Measurements from ENCODE around the gene NGRN. TPM values are rescaled to one million over a fixed set of nuclear protein-coding genes. Genes with fewer than 3 reads are reported as not detected.

The NGRN gene
- total RNA-seq, 3 donors from 2014 or later (not counting 1 experiment from before 2014, with no cell fraction given), result 33.4 to 43.5 (median 33.5) TPM

GRCh38 chr15:90230610-90231009 lies 34.9 kb upstream of the NGRN start:
- peak overlapping the region; percentile 94 for H3K27ac ChIP-seq (ENCODE audit: low read length)
- Mint-ChIP-seq H3K36me3 (no peaks in the 10 kb centered on the region), H3K9me3 (no peaks in the 10 kb centered on the region), H3K4me1 (peaks cover 44 to 53% of the 10 kb centered on the region in 2 donors), H3K27ac (peak overlapping the region; percentile 99), H3K4me3 (peak overlapping the region; percentile 86), H3K27me3 (ENCODE audit: low read depth in 2 of 2) (no peaks in the 10 kb centered on the region)
- no peaks in the 10 kb centered on the region for H3K9me3 ChIP-seq (ENCODE audit: control insufficient read depth, insufficient read depth, low read length)
- no peak for TF ChIP-seq CTCF (IDR thresholded peaks at IDR 0.05)
- H3K27me3 ChIP-seq (ENCODE audit: control insufficient read depth, insufficient read depth, low read length), result no peaks in the 10 kb centered on the region
- DNase-seq (no peak), ATAC-seq (no peak)
- peak overlapping the region; percentile 5 for H3K4me3 ChIP-seq (ENCODE audit: low read length)
- peaks cover 33% of the 10 kb centered on the region for H3K36me3 ChIP-seq (ENCODE audit: control insufficient read depth, insufficient read depth, low read length)
- peaks cover 47% of the 10 kb centered on the region for H3K4me1 ChIP-seq (ENCODE audit: control insufficient read depth, insufficient read depth, low read length)
- 86% methylated on average over 8 of the region's 8 CpGs for WGBS (ENCODE audit: insufficient coverage)
- intact Hi-C loops (cut with micrococcal nuclease), result loop anchor here (2.0 to 10.0 kb wide), 4 partner anchors 34 to 1624 kb away; partner anchors contain the start of genes NGRN and SLCO3A1

DNA sequence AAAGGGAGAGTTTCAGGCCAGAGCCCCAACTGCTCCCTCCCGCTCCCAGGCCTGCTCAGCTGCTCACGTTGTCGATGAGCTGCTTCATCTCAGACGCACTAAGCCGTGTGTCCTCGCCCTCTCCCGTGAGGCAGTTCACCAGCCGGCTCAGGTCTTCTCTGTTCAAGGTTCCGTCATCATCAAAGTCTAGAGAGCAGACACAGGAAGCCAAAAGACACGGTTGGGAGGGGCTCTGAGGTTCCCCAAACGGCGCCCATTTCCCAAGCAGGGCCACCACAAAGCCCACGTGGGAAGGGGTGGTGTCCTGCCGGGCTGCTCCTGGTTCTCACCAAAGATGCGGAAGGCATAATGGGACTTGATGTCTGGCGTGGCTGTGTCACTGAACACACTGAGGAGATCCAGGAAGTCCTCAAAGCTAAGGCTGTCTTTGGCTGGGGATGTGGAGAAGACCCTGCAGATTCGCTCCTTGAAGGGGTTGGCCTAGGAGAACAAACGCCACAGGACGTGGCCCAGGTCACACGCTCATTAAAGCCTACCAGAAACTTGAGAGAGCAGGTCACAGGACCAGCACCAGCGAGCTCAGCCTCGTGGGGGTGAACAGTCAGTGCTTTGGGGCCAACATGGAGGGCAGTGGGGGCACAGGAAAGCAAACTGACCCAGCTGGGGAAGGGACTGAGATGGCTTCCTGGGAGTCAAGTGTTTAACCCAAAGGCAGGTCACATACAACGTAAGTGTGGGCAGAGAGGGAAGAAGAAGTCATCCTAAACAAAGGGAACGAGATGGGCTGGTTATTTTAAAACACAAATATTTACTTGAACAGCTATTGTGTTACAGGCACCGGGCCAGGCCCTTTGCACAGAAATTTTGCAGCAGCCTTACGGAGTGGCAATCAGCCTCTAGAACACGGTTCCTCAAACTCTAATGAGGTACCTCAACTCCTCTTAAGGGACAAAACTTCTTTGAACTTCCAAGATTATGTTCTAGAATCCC lies 34.1 kb upstream of the NGRN start:
- no peaks in the 10 kb centered on the region for H3K9me3 Mint-ChIP-seq
- no peak for TF ChIP-seq CTCF (IDR thresholded peaks at IDR 0.05)
- H3K27me3 Mint-ChIP-seq (ENCODE audit: low read depth in 2 of 2), result no peaks in the 10 kb centered on the region
- H3K27ac Mint-ChIP-seq, result peak overlapping the region; percentile 99
- WGBS (ENCODE audit: insufficient coverage), result 22% methylated on average over 27 of the region's 27 CpGs
- peaks cover 44 to 53% of the 10 kb centered on the region in 2 donors for H3K4me1 Mint-ChIP-seq
- H3K36me3 ChIP-seq (ENCODE audit: control insufficient read depth, insufficient read depth, low read length), result peaks cover 29% of the 10 kb centered on the region
- DNase-seq (peak; percentile 78 to 94), ATAC-seq (peak; percentile 61 to 72 (median 64))
- peaks cover 47% of the 10 kb centered on the region for H3K4me1 ChIP-seq (ENCODE audit: control insufficient read depth, insufficient read depth, low read length)
- peak overlapping the region; percentile 86 for H3K4me3 Mint-ChIP-seq
- intact Hi-C loops (cut with micrococcal nuclease), result loop anchor here (2.0 to 10.0 kb wide), 4 partner anchors 33 to 1623 kb away; partner anchors contain the start of genes NGRN and SLCO3A1
- H3K4me3 ChIP-seq (ENCODE audit: low read length), result peak overlapping the region; percentile 5
- no peaks in the 10 kb centered on the region for H3K9me3 ChIP-seq (ENCODE audit: control insufficient read depth, insufficient read depth, low read length)
- H3K36me3 Mint-ChIP-seq, result no peaks in the 10 kb centered on the region
- peak overlapping the region; percentile 94 for H3K27ac ChIP-seq (ENCODE audit: low read length)
- no peaks in the 10 kb centered on the region for H3K27me3 ChIP-seq (ENCODE audit: control insufficient read depth, insufficient read depth, low read length)

DNA sequence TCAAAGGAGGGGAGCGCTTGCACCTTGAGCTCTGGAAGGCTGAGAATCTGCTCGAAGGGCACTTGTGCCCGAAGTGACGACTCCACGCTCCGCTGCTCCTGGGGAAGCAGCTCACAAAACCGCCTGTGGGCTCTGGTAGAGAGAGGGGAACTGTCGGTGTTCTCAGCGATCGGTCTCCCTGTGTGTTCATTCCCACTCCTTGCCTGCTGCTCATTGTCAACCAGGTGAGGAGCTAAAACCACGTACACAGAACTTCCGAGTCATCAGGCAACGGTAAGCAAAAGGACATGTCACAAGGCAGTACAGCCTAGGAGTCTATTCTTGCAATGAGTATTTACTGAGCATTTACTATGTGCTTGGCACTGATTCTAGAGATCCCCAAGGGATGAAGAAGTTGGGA lies 33.3 kb upstream of the NGRN start:
- Histone ChIP-seq H3K27ac (ENCODE audit: low read length) (peak overlapping the region; percentile 94), H3K4me3 (ENCODE audit: low read length) (peak overlapping the region; percentile 84), H3K4me1 (ENCODE audit: control insufficient read depth, insufficient read depth, low read length) (peaks cover 47% of the 10 kb centered on the region), H3K27me3 (ENCODE audit: control insufficient read depth, insufficient read depth, low read length) (no peaks in the 10 kb centered on the region), H3K9me3 (ENCODE audit: control insufficient read depth, insufficient read depth, low read length) (no peaks in the 10 kb centered on the region), H3K36me3 (ENCODE audit: control insufficient read depth, insufficient read depth, low read length) (peaks cover 30% of the 10 kb centered on the region)
- no peaks in the 10 kb centered on the region for H3K9me3 Mint-ChIP-seq
- peaks cover 44 to 53% of the 10 kb centered on the region in 2 donors for H3K4me1 Mint-ChIP-seq
- DNase-seq, result peak in 1 of 2 donors; percentile 33
- no peaks in the 10 kb centered on the region for H3K36me3 Mint-ChIP-seq
- TF ChIP-seq CTCF (IDR thresholded peaks at IDR 0.05), result no peak
- ATAC-seq, result no peak
- intact Hi-C loops (cut with micrococcal nuclease), result loop anchor here (5.0 to 10.0 kb wide), 3 partner anchors 135 to 1623 kb away; partner anchors contain the start of gene SLCO3A1
- peak overlapping the region; percentile 89 for H3K4me3 Mint-ChIP-seq
- H3K27me3 Mint-ChIP-seq (ENCODE audit: low read depth in 2 of 2), result no peaks in the 10 kb centered on the region
- peak overlapping the region; percentile 99 for H3K27ac Mint-ChIP-seq
- 77% methylated on average over 13 of the region's 13 CpGs for WGBS (ENCODE audit: insufficient coverage)

All from natural killer cell (primary cell).